Spleen (tissue), 7 donors: Measurements from ENCODE around the gene CDHR3.
A peak's percentile ranks its signal among the peaks of the same experiment; 100 is the strongest.

ENCODE experiments used
- POLR2A ChIP-seq, 3 donors: fragments of 450-650 bp; IDR thresholded peaks; one replicate each; pipeline ENCODE4 v1.5.1; 2017; ENCODE audit warnings: antibody characterized with exemption in 3 of 3, mild to moderate bottlenecking in 1 of 3
- POLR2AphosphoS5 ChIP-seq, 3 donors: sonication (generic); formaldehyde crosslinking; IDR thresholded peaks; one replicate each; pipeline ENCODE4 v1.5.1; 2017; ENCODE audit warnings: antibody characterized with exemption in 3 of 3
- TF ChIP-seq, protein P1 (sequence below), 11 experiments: fragments of 200-600 bp in 7 of 11; fragments of 450-650 bp in 4 of 11; sonication (generic) in 4 of 11; IDR thresholded peaks in 8 of 11; conservative IDR thresholded peaks in 3 of 11; 1 replicate in 7 of 11; 2 replicates in 4 of 11; pipeline versions ENCODE4 v1.4.0 to v1.8.0; 2016 to 2021; ENCODE audit warnings: antibody characterized with exemption in 11 of 11, inconsistent platforms in 4 of 11, mild to moderate bottlenecking in 1 of 11
- donor health status: DM: no; HTN: no; CAD: no; lungs with moderate emphysema.
- donor health status: DM: no; HTN: no; CAD: no.
- donor health status: DM: no; HTN: no; CAD: no.

DNA sequence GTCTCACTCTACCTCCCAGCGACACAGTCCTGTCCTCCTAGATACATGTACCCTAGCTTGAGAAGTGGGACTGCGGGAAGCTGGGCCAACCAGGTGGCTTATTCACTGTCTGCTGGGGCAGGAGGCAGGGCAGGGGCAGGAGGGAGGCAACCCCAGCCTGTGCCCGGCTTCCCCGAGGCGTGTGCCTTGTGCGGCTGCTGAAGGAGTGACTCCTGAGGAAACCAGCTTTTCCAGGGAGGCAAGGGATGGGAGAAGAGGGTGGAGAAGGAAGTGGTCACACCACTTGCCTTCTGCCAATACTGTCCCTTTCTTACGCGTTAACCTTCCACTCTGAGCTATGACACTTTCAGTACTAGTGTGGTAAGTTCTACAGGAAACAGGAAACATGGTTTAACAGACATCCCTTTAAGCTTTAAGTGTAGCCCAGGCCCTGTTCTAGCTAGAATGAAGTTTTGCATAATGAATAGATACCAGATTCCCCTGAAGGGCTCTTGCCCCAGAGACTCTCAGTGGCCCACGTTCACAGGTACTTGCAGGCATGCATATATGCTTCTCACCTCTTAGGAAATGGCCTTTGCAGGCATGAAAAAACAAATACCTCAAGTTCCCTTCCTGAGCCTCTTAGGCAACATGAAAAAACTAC lies 108.4 kb downstream of the CDHR3 start:
- TF ChIP-seq, protein P1, sequence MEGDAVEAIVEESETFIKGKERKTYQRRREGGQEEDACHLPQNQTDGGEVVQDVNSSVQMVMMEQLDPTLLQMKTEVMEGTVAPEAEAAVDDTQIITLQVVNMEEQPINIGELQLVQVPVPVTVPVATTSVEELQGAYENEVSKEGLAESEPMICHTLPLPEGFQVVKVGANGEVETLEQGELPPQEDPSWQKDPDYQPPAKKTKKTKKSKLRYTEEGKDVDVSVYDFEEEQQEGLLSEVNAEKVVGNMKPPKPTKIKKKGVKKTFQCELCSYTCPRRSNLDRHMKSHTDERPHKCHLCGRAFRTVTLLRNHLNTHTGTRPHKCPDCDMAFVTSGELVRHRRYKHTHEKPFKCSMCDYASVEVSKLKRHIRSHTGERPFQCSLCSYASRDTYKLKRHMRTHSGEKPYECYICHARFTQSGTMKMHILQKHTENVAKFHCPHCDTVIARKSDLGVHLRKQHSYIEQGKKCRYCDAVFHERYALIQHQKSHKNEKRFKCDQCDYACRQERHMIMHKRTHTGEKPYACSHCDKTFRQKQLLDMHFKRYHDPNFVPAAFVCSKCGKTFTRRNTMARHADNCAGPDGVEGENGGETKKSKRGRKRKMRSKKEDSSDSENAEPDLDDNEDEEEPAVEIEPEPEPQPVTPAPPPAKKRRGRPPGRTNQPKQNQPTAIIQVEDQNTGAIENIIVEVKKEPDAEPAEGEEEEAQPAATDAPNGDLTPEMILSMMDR (IDR thresholded peaks at IDR 0.05 in 8 of 11, conservative IDR thresholded peaks at IDR 0.05 in 3 of 11): no peak
- TF ChIP-seq POLR2AphosphoS5 (IDR thresholded peaks at IDR 0.05): peak; percentile 84 to 89 (median 88)
- peak in 1 of 3 donors; percentile 63 for TF ChIP-seq POLR2A (IDR thresholded peaks at IDR 0.05)
